HCT116 (cell line): ENCODE measurements around the gene CTNND2. TPM values are rescaled to one million over a fixed set of nuclear protein-coding genes. Genes with fewer than 3 reads are reported as not detected.

Experiments used
- ATAC-seq: fragments of 200-7000 bp; cut with Tn5 transposase; 2 replicates; pipeline ENCODE4 v1.9.1; 2020; ENCODE audit warnings: mild to moderate bottlenecking, moderate library complexity
- BruUV-seq: library from RNA; stranded (reverse); fragments of 400-500 nt; replicated peaks from 2 replicates; lab custom pipeline; 2021; lab: Mats Ljungman, UMichigan
- CTCF ChIA-PET: fragments of 300-600 bp; sonication (Branson Sonifier 250); formaldehyde crosslinking; loops from one replicate; lab custom pipeline; 2021; ENCODE audit warnings: antibody characterized with exemption; lab: Charles Lee
- POLR2A ChIA-PET: fragments of 300-600, 350-600 bp; sonication (Branson Sonifier 250); formaldehyde crosslinking; loops from one replicate; lab custom pipeline; 2021; ENCODE audit warnings: antibody characterized with exemption; lab: Charles Lee
- RAD21 ChIA-PET, 2 experiments: fragments of 300-600 bp; sonication (Branson Sonifier 250); formaldehyde crosslinking; loops; one replicate each; lab custom pipeline; 2023; ENCODE audit warnings: low total read pairs in 2 of 2; ENCODE audit not compliant: uncharacterized antibody in 2 of 2, unreplicated experiment in 2 of 2, low non-redundant PET in 1 of 2; lab: Charles Lee
- DNase-seq: peaks from one replicate; pipeline ENCODE4 v3.0.0-alpha.2; 2010; ENCODE audit warnings: low read depth, low spot score
- H2AFZ ChIP-seq: fragments of 200-600 bp; shearing (Covaris generic), sonication (generic); 2 replicates; pipeline ENCODE4 v1.6.1; 2017; ENCODE audit warnings: low read depth, mixed run types, mixed read lengths, antibody characterized with exemption, low read length; ENCODE audit not compliant: poor library complexity, severe bottlenecking
- H3K27ac ChIP-seq: 2 replicates; pipeline ENCODE4 v1.5.1; 2012; ENCODE audit warnings: low read depth, low read length
- H3K27me3 ChIP-seq: fragments of 200-600 bp; sonication (generic); 2 replicates; pipeline ENCODE4 v1.6.1; 2016; ENCODE audit warnings: mixed run types, low read length, mixed read lengths; ENCODE audit not compliant: insufficient read depth
- H3K36me3 ChIP-seq, 2 experiments: fragments of 200-500 bp in 1 of 2; fragments of 200-600 bp in 1 of 2; sonication (Bioruptor generic) in 1 of 2; sonication (generic) in 1 of 2; 2 replicates each; pipeline versions ENCODE4 v1.5.1 to v1.6.1; 2014 to 2016; ENCODE audit warnings: low read length in 2 of 2, inconsistent platforms in 1 of 2, mixed read lengths in 1 of 2, mixed run types in 1 of 2; ENCODE audit not compliant: insufficient read depth in 2 of 2, control insufficient read depth in 1 of 2
- H3K4me1 ChIP-seq, 2 experiments: fragments of 200-600 bp in 1 of 2; sonication (generic) in 1 of 2; 2 replicates each; pipeline versions ENCODE4 v1.5.1 to v1.6.1; 2012 to 2017; ENCODE audit warnings: low read length in 2 of 2, inconsistent platforms in 1 of 2, mild to moderate bottlenecking in 1 of 2, mixed read lengths in 1 of 2, mixed run types in 1 of 2, moderate library complexity in 1 of 2; ENCODE audit not compliant: insufficient read depth in 2 of 2, control insufficient read depth in 1 of 2
- H3K4me2 ChIP-seq: fragments of 200-600 bp; sonication (generic); 2 replicates; pipeline ENCODE4 v1.6.1; 2017; ENCODE audit warnings: mixed run types, low read length, mixed read lengths
- H3K4me3 ChIP-seq, 2 experiments: fragments of 200-600 bp in 1 of 2; sonication (generic) in 1 of 2; replicated peaks in 1 of 2; 2 replicates each; pipeline ENCODE4 v1.5.1; 2011 to 2016; ENCODE audit warnings: low read length in 2 of 2, control low read depth in 1 of 2, low read depth in 1 of 2, mild to moderate bottlenecking in 1 of 2, mixed read lengths in 1 of 2, mixed run types in 1 of 2
- H3K79me2 ChIP-seq: fragments of 200-600 bp; sonication (generic); 2 replicates; pipeline ENCODE4 v1.6.1; 2017; ENCODE audit warnings: mild to moderate bottlenecking, mixed run types, low read length, moderate library complexity, mixed read lengths; ENCODE audit not compliant: insufficient read depth
- H3K9ac ChIP-seq: fragments of 200-600 bp; sonication (generic); 2 replicates; pipeline ENCODE4 v1.6.1; 2016; ENCODE audit warnings: low read length, mixed read lengths
- H3K9me2 ChIP-seq: fragments of 200-600 bp; sonication (generic), shearing (Covaris generic); 2 replicates; pipeline ENCODE4 v1.6.1; 2017; ENCODE audit warnings: mixed run types, mild to moderate bottlenecking, moderate library complexity; ENCODE audit not compliant: insufficient read depth
- H3K9me3 ChIP-seq, 2 experiments: fragments of 200-500 bp in 1 of 2; fragments of 200-600 bp in 1 of 2; sonication (Bioruptor generic) in 1 of 2; sonication (generic) in 1 of 2; 2 replicates each; pipeline ENCODE4 v1.6.1; 2014 to 2017; ENCODE audit warnings: low read length in 2 of 2, mixed read lengths in 2 of 2, inconsistent platforms in 1 of 2, low read depth in 1 of 2, mild to moderate bottlenecking in 1 of 2, mixed run types in 1 of 2, moderate library complexity in 1 of 2; ENCODE audit not compliant: control insufficient read depth in 1 of 2, insufficient read depth in 1 of 2
- H4K20me1 ChIP-seq: fragments of 200-600 bp; sonication (generic), shearing (Covaris generic); 2 replicates; pipeline ENCODE4 v1.6.1; 2017; ENCODE audit warnings: mixed run types, mild to moderate bottlenecking, moderate library complexity; ENCODE audit not compliant: insufficient read depth
- ELF1 ChIP-seq: IDR thresholded peaks from 2 replicates; pipeline ENCODE4 v1.6.1; 2012; ENCODE audit warnings: low read depth, borderline replicate concordance
- FOSL1 ChIP-seq: IDR thresholded peaks from 2 replicates; pipeline ENCODE4 v1.6.1; 2012; ENCODE audit warnings: low read depth
- POLR2AphosphoS5 ChIP-seq: IDR thresholded peaks from 2 replicates; pipeline ENCODE4 v1.6.1; 2011; ENCODE audit warnings: mild to moderate bottlenecking, low read depth, low read length, moderate library complexity
- SIN3A ChIP-seq: IDR thresholded peaks from 2 replicates; pipeline ENCODE4 v1.6.1; 2012; ENCODE audit warnings: low read depth
- SRF ChIP-seq: IDR thresholded peaks from 2 replicates; pipeline ENCODE4 v1.6.1; 2012; ENCODE audit warnings: low read depth
- TCF7L2 ChIP-seq: IDR thresholded peaks from 2 replicates; pipeline ENCODE4 v1.7.0; 2011; ENCODE audit warnings: borderline replicate concordance, inconsistent platforms; ENCODE audit not compliant: insufficient read depth, insufficient read length; ENCODE audit errors: extremely low read depth
- YY1 ChIP-seq: IDR thresholded peaks from 2 replicates; pipeline ENCODE4 v1.6.1; 2011; ENCODE audit warnings: low read length, low read depth, moderate library complexity, mild to moderate bottlenecking; ENCODE audit not compliant: insufficient replicate concordance; ENCODE audit errors: extremely low read depth
- ZNF274 ChIP-seq: fragments of 200-500 bp; sonication (Bioruptor generic); IDR thresholded peaks from 2 replicates; pipeline ENCODE4 v1.6.1; 2014; ENCODE audit warnings: mild to moderate bottlenecking, low read depth, low read length, inconsistent platforms
- intact Hi-C: fragments of 100-400 bp; cut with micrococcal nuclease; formaldehyde crosslinking; loops from 2 replicates; pipeline ENCODE4 v1.10.0; 2022
- total RNA-seq: library from RNA; stranded (reverse); gene quantifications from one replicate; pipeline ENCODE4 v1.2.1, GENCODE V29; 2021; ENCODE audit not compliant: unreplicated experiment
- TF ChIP-seq, protein P1 (sequence below): IDR thresholded peaks from 2 replicates; pipeline ENCODE4 v1.6.1; 2012

The CTNND2 gene
- total RNA-seq, 1 experiment from 2014 or later = not detected

DNA sequence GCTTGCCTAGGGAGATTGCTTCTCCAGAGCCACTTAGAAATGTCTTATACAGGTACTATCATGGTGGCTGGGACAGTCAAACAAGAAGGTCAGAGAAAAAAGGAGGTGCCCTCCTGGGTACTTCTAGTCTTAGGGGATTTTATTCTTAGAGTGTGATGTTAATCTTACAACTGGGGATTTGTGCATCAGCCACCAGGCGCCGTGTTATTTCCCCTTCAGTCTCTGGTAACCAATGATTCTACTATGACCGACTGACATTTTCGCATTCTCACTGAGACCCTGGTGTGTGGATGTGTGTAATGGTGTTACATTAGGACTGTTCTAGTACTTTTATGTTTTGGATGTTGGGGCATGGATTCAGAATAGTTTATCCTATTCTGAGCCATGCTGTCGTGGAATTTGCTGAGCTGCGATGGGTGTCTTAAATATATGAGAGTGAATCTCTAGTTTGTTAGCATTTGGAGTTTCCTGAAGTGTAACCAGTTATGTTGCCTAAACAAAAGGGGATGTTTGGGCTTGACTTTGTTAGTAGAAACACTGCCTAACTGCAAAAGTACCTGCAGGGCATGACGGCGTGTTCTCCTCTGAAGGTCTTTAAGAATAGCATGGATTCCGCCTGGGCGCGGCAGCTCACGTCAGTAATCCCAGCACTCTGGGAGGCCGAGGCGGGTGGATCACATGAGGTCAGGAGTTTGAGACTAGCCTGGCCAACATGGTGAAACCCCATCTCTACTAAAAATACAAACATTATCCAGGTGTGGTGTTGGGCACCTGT is 968.0 kb downstream of the CTNND2 start:
- no peak overlapping the region for H3K9ac ChIP-seq
- BruUV-seq = no TSS peak
- POLR2A ChIA-PET = no interaction called here
- H3K27me3 ChIP-seq = peaks cover 20% of the 10 kb centered on the region
- no peak overlapping the region for H3K4me2 ChIP-seq
- no peak for TF ChIP-seq FOSL1
- TF ChIP-seq YY1 = no peak
- no peak for TF ChIP-seq SRF
- TF ChIP-seq SIN3A = no peak
- TF ChIP-seq ZNF274 = no peak
- TF ChIP-seq TCF7L2 = no peak
- no peaks in the 10 kb centered on the region for H3K9me2 ChIP-seq
- H3K79me2 ChIP-seq = no peaks in the 10 kb centered on the region
- H3K4me1 ChIP-seq = no peaks in the 10 kb centered on the region
- RAD21 ChIA-PET = no interaction called here
- H3K9me3 ChIP-seq = no peaks in the 10 kb centered on the region
- H3K4me3 ChIP-seq = no peak overlapping the region
- H3K36me3 ChIP-seq = no peaks in the 10 kb centered on the region
- DNase-seq (no peak), ATAC-seq (no peak)
- no peak overlapping the region for H2AFZ ChIP-seq
- intact Hi-C loops = no loop called here
- H3K27ac ChIP-seq = no peak overlapping the region
- H4K20me1 ChIP-seq = no peaks in the 10 kb centered on the region
- CTCF ChIA-PET = no interaction called here

DNA sequence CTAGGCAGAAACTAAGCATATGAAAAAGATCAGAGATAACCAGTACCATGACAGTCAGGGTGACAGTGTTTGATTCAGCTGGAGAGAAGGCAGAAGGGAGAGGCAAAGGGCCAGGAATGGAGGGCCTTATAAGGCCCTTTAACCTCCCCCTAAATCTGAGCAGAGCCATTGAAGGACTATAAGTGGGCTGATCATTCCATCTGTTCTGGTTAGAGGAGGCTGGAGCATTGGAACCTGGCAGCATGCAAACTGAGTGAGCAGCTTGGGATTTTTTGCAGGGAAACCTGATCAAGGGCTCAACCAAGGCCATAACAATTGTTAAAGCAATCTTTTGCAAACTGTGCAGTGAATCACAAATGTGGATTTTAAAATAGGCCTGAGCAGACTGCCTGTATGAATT is 968.7 kb downstream of the CTNND2 start:
- Histone ChIP-seq H3K27me3 (peaks cover 20% of the 10 kb centered on the region), H3K4me2 (no peak overlapping the region), H3K4me1 (no peaks in the 10 kb centered on the region), H3K9ac (no peak overlapping the region), H3K27ac (no peak overlapping the region), H3K4me3 (no peak overlapping the region), H3K36me3 (no peaks in the 10 kb centered on the region), H3K9me2 (no peaks in the 10 kb centered on the region)
- DNase-seq = no peak
- no peak for ATAC-seq
- BruUV-seq = no TSS peak
- TF ChIP-seq, protein P1, sequence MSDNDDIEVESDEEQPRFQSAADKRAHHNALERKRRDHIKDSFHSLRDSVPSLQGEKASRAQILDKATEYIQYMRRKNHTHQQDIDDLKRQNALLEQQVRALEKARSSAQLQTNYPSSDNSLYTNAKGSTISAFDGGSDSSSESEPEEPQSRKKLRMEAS = no peak
- TF ChIP-seq ELF1 (no peak), TCF7L2 (no peak), FOSL1 (no peak), POLR2AphosphoS5 (no peak)
- TF ChIP-seq, all 23 proteins: peak for 0
- ChIA-PET POLR2A (no interaction called here), RAD21 (no interaction called here), CTCF (no interaction called here)
- Histone ChIP-seq H2AFZ (no peak overlapping the region), H4K20me1 (no peaks in the 10 kb centered on the region), H3K79me2 (no peaks in the 10 kb centered on the region), H3K9me3 (no peaks in the 10 kb centered on the region)
- intact Hi-C loops = no loop called here
